Right ventricle myocardium superior (tissue), 1 donor: Measurements from ENCODE around the gene TBC1D22B. TPM values are rescaled to one million over a fixed set of nuclear protein-coding genes. Genes with fewer than 3 reads are reported as not detected.
A peak's percentile ranks its signal among the peaks of the same experiment; 100 is the strongest.
"Not testable (repeated sequence)": the region's sequence is repeated elsewhere in the genome, so short reads cannot be mapped to it uniquely, and the experiment has no call there.

Experiments
- ATAC-seq: fragments of 200-7000 bp; cut with Tn5 transposase; one replicate; pipeline ENCODE4 v1.9.1; 2020; ENCODE audit warnings: mild to moderate bottlenecking; ENCODE audit not compliant: poor library complexity
- DNase-seq: peaks from one replicate; pipeline ENCODE4 v3.0.0-alpha.2; 2020
- intact Hi-C: fragments of 100-400 bp; cut with DNase I; formaldehyde crosslinking; loops from one replicate; pipeline ENCODE4 v1.11.2; 2022
- total RNA-seq: library from RNA; stranded (reverse); fragmentation: NEBNext Ultra II Directional; extraction: Animal tissue kit (Norgen Biotek cat#: 25700); gene quantifications from one replicate; pipeline ENCODE4 v1.2.1, GENCODE V29; 2021
- donor health status: DM: no; HTN: yes; CAD: no; lungs with severe emphysema.

The TBC1D22B gene
- total RNA-seq, 1 donor from 2014 or later, result 5.6 TPM

DNA sequence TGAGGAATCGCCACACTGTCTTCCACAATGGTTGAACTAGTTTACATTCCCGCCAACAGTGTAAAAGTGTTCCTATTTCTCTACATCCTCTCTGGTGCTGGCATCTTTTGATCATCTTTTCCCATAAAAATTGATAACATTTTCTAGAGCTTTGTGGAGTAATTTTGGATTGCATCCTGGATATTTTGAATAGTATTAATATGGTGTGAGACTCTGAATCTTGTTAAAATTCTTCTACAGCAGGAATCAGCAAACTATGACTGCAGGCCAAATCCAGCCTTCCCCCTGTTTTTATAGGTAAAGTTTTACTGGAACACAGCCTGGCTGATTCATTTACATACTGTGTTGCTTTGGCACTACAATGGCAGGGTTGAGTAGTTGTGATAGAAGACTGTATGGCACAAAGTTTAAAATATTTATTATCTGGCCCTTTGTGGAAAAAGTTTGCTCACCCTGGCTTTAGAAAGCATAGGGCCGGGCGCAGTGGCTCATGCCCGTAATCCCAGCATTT, 81.2 kb downstream of the TBC1D22B start:
- intact Hi-C loops, result no loop called here
- ATAC-seq (no peak), DNase-seq (no peak)

GRCh38 chr6:37339741-37340638, 82.4 kb downstream of the TBC1D22B start:
- DNase-seq (no peak), ATAC-seq (no peak)
- intact Hi-C loops, result no loop called here

DNA sequence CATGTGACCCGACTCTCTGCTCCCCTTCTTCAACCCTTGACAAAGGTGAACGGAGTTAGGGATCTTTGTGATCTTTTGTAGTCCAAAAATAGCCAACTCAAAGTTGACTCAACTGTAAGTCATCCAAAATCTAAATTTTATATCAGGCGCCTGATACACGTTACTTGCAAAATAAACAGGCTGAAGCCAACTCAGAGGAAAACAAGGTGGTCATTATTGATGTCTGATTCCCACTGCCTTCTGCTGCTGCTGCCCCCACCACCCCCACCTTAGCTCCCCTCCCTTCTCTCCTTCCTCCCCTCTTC, 83.0 kb downstream of the TBC1D22B start:
- ATAC-seq, result no peak
- intact Hi-C loops, result no loop called here
- no peak for DNase-seq

DNA sequence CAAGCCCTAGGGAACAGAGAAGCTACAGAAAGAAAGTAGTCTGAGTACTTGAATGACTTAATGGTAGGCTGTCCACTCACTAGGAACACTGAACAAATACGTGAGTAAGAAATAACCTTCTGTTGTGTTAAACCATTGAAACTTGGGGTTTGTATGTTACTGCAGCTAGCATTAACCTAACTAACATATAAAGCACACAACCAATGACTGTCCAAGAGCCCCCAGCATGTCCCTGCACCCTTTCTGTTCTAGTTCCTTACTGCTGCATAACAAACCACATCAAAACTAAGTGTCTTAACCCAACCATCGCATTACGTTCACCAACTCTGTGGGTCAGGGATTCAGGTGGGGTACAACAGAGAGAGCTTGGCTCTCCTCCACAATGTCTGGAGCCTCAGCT, 85.7 kb downstream of the TBC1D22B start:
- DNase-seq, result no peak
- ATAC-seq, result no peak
- intact Hi-C loops, result no loop called here

DNA sequence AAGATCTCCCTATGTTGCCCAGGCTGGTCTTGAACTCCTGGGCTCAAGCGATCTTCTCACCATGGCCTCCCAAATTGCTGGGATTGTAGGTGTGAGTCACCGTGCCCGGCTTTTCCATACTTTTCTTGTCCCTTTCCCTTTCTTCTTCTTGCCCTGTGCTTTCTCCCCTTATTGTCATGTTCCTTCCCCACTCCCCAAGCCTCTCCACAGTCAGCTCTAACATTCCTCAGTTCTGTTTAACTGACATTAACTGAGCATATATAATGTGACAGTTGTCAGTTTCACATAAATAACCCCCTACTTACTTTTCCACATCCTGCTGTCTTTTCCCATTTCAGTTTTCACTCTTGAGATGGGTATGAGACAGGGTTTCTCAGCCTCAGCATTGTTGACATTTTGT, 86.7 kb downstream of the TBC1D22B start:
- DNase-seq (no peak), ATAC-seq (no peak)
- intact Hi-C loops, result no loop called here

DNA sequence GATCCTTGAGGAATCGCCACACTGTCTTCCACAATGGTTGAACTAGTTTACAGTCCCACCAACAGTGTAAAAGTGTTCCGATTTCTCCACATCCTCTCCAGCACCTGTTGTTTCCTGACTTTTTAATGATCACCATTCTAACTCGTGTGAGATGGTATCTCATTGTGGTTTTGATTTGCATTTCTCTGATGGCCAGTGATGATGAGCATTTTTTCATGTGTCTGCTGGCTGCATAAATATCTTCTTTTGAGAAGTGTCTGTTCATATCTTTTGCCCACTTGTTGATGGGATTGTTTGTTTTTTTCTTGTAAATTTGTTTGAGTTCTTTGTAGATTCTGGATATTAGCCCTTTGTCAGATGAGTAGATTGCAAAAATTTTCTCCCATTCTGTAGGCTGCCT, 88.2 kb downstream of the TBC1D22B start:
- DNase-seq, ATAC-seq, intact Hi-C loops: not testable (repeated sequence)

DNA sequence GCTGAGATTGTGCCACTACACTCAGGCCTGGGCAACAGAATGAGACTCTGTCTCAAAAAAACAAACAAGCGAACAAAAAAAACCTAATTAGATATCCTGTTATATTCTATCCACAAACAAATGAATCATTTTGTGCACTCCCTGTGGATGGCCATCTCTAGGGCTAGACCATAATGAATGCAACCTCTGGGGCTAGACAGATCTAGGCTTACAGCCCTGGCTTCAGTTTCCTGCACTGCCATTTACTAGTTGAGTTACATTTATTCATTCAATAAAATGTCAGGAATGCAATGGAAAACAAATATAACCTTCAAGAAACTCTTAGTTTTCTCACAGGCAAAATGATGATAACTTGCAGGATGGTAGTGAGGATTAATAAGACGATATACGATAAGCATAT, 89.6 kb downstream of the TBC1D22B start:
- ATAC-seq (no peak), DNase-seq (no peak)
- intact Hi-C loops, result no loop called here

DNA sequence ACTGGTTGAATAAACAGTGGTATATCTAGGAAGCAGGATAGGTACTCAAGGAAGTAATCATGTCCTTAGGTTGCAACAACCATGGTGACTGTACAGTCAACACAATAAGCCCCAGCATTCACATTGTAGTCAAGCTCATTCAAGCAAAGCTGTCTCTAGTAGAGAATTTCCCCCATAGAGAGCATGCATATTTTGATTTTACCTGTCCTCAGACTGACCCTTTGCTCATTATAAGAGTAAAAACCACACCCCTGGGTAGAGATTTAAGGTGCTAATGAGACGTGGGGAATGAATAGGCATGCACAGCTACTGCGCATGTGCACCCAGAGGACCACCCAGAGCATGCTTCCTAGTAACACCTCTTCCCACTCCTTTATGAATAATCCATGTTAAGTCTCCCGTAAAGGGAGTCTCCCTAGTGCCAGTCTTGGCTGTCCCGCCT, 90.1 kb downstream of the TBC1D22B start:
- ATAC-seq (no peak), DNase-seq (no peak)
- intact Hi-C loops, result no loop called here

DNA sequence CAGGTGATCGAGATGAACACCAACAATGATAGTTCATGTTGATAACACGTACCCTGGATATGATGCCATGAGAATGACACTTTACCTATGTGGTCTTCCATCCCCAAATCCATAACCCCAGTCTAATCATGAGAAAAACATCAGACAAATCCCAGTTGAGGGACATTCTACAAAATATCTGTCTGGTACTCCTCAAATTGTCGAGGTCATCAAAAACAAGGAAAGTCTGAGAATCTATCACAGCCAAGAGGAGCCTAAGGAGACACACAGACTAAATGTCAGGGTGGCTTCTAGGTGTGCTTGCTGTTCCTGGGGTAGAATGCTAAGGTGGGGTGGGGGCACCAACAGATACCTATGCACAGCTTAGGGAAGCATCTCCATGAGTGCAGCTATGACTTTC, 93.5 kb downstream of the TBC1D22B start:
- ATAC-seq, result no peak
- DNase-seq, result no peak
- intact Hi-C loops, result no loop called here

GRCh38 chr6:37352384-37352783, 94.8 kb downstream of the TBC1D22B start:
- DNase-seq (no peak), ATAC-seq (no peak)
- intact Hi-C loops, result no loop called here

DNA sequence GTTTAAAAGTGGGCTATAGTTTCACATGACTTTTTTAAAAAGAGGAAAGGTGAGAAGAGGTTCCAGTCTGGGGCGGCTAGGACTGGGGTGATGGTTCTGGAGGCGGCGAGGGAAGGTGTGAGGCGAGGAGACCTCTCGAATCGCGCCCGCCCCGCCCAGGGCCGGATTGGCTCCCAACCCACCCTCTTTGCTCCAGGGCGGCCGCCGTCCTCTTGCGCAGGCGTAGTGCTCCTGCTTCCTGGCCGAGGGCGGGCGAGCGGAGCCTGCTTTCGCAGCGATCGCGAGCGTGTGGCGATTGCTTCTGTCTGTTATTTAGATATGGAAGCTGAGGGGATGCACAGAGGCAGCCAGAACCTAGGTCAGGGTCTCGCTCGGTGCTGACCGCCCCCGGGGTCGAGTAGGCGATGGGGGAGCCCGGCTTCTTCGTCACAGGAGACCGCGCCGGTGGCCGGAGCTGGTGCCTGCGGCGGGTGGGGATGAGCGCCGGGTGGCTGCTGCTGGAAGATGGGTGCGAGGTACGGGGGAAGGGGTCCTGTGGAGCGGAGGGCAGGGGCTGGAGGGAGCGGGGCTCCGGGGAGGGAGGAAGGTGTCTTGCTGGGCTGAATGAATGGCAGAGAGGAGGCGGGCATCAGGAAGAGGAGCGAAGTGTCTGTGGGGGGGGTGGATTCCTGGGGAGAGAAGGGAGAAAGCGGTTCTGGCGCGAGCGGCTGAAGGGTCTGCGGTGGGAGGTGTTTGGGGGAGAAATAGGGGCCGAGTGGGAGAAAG, 96.4 kb downstream of the TBC1D22B start, which contains the start of gene RNF8:
Gene RNF8, plus strand, starts transcription at position 223 of the 765 bp plus-strand sequence. Its CDS starts 182 bp downstream, at position 405.
- ATAC-seq, result peak; percentile 99
- intact Hi-C loops, result no loop called here
- peak; percentile 96 for DNase-seq

DNA sequence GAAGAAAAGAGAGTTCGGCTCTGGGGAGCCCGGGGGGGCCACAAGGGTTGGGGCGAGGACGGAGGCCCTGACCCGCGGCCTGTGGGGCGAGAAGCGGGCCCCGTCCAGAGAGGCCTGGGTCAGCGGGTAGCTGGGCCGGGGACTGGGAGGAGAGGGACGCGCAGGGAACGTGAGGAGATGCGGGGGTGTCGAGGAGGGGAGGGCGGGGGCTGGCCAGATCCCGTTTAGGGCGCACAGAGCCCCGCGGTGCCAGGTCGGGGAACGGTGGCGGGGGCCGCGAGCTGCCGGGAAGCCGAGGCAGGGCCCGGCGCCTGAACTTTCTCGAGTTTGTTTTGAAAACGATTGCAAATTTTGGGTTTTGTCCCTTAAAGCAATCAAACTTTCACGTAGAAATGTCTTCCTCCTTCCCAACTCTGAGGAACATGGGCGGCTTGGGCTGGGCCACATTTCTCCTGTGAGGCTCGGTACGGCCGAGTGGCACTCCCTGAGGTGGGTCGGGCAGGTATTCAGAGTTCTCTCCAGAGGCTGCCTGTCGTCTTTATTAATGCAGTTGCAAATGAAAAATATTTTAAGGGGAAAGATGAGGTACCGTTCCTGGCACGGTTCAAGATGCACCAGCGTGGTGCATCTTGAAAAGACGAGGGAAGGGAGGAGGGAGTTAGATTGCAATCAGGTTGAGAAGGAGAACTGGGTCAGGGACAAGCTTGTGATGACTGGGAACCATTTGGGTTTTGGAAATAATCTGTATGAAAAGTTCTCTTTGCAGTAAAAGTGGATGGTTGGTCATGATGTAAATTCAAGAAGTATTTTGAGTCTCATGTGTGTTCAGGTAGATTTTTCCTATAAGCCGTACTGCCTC, 97.2 kb downstream of the TBC1D22B start:
- ATAC-seq (peak; percentile 51), DNase-seq (no peak)
- intact Hi-C loops, result no loop called here

GRCh38 chr6:37357288-37357687, 99.7 kb downstream of the TBC1D22B start:
- DNase-seq, result no peak
- intact Hi-C loops, result no loop called here
- ATAC-seq, result no peak

GRCh38 chr6:37357860-37358259, 100.3 kb downstream of the TBC1D22B start:
- intact Hi-C loops, result no loop called here
- DNase-seq (no peak), ATAC-seq (no peak)

- intact Hi-C loops, result no loop called here
- DNase-seq (no peak), ATAC-seq (no peak)
Measured at GRCh38 chr6:37359039-37359438, 101.5 kb downstream of the TBC1D22B start.

- intact Hi-C loops, result no loop called here
- DNase-seq (no peak), ATAC-seq (no peak)
Measured at GRCh38 chr6:37362101-37362828, 104.7 kb downstream of the TBC1D22B start.

DNA sequence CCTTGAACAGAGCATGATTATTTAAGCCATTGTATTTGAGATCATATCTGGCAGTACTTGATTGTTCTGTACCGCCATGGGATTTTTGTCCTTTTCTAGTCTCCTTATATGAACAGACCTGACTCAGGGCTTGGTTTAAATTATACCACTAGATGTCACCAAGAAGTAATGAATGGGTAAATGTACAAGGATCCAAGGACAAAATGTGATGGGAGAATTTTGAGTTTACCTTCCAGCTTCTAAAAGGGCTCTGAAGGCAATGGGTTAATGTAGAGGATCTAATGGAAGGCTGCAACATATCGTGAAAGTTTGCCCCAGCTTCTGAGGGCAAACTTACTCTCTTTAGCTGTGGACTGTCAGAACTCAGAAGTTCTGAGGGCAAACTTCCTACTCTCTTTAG, 108.2 kb downstream of the TBC1D22B start:
- intact Hi-C loops, result no loop called here

DNA sequence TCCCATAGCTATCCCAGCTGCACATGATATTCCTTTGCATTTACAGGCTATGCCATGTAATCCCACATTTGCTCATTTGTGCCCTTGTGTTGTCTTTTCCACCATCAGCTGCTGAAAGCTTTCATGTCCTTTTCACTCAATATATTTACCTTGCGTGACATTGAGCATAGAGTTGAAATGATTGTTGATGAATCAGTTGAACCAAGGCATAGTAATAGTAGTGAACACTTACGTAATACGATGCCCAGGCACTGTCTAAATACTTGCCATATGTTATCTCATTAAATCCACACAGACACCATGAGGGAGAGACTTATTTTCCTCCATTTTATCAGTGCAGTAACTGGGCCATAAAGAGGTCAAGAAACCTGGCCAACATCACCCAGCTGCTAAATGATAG, 109.3 kb downstream of the TBC1D22B start:
- intact Hi-C loops, result no loop called here
- ATAC-seq, result no peak
- DNase-seq, result no peak

More for the DNA sequence above, 108.2 kb downstream of the TBC1D22B start:
- ATAC-seq (peak; percentile 52), DNase-seq (no peak)
